ENCODE data around the gene PCDH17.

The PCDH17 gene

DNA sequence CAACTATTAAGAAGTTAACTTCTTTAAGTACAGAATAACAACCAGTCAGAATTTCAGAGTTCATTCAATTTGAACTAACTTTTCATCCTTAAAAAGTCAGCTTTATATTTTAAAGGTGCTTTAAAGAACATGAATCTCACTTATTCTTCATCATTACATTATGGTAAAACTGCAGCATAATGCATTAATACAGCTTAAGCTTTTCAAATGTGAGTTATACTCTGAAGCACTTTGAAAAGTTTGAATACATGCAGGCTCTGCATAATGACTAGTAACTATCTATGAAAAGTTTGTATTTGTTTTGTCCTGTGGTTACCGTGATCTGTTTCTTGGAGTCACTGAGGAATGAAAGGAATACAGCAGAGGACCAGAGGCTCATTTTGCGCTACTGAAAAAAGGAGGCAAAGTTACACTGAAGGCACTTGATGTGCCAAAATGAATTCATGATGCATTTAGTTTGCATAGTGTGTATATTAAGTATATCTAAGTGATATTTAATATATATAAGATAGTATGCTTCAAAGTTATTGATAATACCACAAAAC is 4.1 kb downstream of the PCDH17 start:
- DNase-seq, result no peak

- no peak for DNase-seq
These were observed 5.3 kb downstream of the PCDH17 start for GRCh38 chr13:57636816-57637215.

DNA sequence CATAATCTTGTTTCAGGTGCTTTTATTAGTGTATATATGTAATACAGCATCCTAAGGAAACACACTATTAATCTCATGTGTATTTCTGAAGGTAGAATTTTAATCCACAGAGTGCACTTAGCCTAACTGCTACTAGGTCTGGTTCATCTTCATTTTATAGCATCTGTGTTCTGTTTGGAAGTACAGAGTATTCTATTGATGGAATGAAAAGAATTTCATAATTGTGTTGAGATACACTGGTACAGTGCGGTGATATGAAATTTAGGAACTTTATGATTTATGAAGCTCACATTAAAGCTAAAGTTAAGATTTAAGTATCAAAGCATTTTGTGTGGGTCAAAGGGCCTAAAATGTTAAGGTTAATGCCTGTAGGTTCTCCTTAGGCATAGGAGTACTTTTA is 6.0 kb downstream of the PCDH17 start:
- no peak for DNase-seq

DNA sequence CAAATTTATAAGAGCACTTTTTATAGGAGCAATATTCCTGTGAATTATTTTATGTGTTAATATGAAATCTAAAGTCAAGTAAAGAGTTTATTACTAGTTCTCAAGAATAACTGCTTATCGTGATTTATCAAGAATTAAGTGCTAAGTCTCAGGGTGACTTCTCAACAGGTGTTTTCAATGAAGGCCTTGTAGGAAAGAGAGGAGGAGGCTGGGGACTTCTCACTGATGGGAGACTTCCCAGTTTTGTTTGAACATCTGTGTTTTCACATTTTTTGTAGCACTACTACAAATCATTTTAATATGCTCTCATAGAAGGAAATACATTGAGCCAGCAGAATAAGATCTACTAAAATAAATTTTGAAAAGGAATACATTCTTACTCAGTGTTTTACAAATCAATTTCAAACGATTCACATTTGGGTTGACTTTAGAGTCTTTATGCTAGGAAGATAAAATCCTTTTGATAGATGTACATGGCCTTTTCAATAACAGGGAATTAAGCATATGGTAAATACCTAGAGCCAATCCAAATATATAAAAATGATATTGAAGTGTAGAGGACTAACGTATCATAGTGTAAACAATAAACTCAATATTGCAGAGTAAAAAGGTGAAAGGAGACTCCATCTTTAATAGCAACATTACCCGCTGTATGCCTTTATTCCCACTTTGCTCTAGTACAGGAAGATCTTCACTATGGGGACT is 6.8 kb downstream of the PCDH17 start:
- DNase-seq, result no peak

DNA sequence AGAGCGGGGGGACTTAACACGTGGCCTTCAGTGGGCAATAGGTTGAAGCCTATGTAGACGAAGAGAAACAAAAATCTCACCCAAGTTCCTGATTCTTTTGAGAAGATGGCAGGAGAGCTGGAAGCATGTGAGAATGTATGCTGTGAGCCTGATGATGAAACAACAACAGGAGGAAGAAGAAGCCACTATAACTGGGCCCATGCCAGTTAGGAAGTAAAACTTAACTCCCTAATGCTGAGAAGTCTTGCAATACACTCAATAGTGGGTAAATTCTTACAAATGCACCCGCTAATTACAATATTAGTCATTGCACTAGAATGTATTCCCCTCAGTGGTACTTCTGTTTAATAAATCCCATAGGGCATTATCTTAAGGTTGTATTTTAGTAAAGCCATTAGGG is 9.1 kb downstream of the PCDH17 start:
- DNase-seq, result no peak

DNA sequence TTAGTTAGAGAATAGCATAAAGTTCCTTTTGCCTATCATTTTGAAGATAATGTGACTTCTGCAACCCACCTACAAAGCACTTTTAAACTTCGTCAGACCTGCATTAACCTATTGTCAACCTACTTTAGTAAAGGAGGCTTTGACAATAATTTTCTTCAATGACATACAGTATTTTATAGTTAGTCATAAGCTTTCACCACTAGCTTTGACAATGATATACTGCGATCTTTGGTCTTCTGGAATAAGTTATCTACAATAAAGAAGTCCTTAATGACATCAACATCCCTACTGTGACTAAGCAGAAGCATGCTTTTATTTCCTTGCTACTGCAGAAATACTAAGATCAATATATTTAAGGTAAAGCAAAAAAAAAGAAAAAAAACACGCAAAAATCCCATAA is 9.5 kb downstream of the PCDH17 start:
- DNase-seq, result no peak

- DNase-seq, result no peak
These were observed 12.6 kb downstream of the PCDH17 start for GRCh38 chr13:57644106-57644505.

DNA sequence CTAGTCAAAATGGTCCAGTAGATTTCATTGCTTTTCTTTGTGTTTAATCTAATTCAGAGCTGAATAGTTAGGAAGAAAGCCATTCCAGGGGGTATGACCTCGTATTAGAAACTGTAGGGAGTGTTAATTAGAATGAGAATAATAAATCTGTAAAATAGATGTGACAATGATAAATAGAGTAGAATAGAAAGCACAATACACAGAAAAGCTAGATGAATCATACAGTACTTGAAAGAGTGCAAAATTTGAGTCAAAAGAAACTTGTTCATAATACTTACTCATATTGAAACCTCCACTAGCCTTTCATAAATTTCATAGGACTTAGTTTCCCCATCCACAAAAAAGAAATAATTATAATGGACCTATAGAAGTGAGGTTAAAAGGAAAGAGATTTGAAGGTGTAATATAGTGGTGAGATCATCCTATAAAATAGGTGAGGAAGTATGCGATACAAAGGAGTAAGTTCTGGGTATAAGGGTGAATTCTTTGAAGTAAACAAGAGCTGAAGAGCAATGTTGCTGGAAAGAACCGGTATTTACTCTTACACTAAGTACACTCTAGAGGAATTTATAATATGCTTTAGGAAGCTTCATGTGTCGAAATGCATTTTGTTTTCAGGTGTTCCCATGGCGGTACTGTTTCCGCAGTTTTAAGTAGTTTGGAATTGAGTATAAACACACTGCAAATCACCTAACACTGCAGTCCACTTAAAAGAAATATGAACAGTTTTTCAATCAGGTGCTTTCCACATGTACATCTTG is 21.9 kb downstream of the PCDH17 start:
- DNase-seq, result no peak

DNA sequence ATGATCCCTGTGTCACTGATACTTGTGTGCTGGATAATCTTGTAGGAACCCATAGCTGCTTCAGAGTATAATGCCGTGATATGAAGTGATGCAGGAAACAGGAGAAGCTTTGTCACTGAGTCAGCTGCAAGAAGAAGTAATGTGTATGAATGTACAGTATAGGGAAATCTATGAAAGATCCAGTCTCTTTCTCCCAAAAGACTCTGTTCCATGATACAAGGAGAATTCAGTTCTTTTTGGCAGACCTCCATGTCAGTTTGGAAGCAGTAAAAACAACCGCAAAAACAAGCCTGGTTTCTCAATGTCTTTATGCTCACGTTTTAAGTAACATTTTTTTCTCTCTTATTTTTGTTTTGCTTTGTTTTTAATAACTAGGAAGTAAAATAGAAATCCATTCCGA is 33.9 kb downstream of the PCDH17 start:
- DNase-seq, result no peak

GRCh38 chr13:57666131-57666953 is 34.8 kb downstream of the PCDH17 start:
- DNase-seq, result peak; percentile 69

DNA sequence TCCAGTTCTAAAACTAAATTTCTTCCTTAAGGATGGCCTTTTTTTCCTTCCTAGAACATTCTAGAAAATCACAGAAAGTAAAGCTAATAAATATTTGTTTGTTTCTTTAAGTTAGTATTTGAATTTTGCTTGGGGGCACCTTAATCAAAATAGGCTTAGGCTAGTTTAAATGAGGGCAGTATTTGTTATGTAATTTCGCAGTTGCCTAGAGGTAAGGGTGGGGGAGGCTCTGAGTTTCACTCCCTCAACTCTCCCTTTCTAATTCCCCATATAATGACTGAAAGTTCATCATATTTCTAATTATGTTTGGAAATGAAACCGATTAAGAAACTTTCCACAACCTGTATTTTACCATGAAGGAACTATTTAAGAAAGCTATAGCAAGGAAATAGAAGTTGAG is 40.6 kb downstream of the PCDH17 start:
- no peak for DNase-seq

DNA sequence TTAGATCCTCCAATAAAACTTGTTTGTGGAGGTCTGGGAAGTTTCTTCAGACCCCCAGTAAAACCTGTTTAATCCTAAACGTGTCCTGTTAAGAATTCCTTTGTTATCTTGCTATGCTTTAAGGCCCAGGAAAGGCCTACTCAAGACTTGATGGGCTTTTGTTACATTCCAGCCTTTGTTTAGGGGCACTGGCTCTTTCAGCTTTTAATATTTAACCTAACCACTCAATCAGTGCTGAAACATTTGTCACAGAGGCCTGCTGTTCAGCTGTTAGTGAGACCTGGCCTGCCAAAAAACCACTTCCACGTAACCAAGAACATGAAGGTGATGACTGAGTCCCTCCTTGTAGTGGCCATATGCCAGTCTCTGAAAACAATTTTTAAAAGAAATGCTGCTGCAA is 41.7 kb downstream of the PCDH17 start:
- DNase-seq, result no peak

- no peak for DNase-seq
These were observed 44.0 kb downstream of the PCDH17 start for GRCh38 chr13:57675526-57675925.

- no peak for DNase-seq
These were observed 49.1 kb downstream of the PCDH17 start for GRCh38 chr13:57680609-57681008.

DNA sequence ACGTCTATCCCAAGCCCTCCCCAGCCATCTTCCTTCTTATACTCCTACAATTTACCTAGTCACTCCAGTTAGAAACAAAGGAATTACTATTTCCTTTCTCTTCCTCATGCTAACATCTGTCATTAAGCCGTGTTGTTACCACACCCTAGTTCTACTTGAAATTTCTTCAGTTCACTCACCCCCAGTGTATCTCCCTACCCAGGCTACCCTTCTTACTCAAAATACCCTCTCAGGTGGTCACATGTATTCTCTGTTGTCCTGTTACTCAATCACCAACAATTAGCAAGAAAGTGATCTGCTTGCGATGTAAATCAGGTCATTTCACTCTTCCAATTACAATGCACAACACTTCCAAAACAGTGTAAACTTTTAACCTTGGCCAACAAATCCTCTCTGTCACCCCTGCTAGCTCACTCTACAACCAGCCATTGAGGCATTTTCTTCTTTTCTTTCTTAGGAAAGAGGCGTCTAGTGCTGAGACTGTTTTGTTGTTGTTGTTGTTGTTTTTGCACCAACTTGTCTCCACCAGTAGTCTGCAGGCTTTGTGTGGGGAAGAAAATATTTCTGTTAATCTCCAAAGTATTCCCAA is 50.7 kb downstream of the PCDH17 start:
- no peak for DNase-seq

GRCh38 chr13:57698851-57699250 is 67.3 kb downstream of the PCDH17 start:
- DNase-seq, result no peak

DNA sequence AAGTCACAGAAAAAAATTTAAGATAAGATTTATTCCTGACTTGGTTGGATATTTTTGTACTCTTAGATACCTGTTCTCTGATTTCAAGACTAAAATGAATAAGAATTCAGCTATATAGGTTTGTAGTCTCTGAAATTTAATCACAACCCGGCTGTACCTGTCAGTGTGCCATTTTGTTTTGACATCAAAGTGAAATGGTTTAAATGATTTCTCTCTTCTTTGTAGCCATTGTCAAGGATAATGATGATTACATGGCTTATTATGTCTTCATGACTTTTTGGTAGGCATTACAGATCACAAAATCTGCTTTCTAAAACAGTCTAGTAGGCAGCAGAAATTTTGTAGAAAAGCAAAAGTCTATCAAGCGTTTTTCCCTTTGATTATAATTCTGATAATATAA is 72.5 kb downstream of the PCDH17 start:
- DNase-seq, result no peak

GRCh38 chr13:57716295-57716694 is 84.8 kb downstream of the PCDH17 start:
- DNase-seq, result no peak

DNA sequence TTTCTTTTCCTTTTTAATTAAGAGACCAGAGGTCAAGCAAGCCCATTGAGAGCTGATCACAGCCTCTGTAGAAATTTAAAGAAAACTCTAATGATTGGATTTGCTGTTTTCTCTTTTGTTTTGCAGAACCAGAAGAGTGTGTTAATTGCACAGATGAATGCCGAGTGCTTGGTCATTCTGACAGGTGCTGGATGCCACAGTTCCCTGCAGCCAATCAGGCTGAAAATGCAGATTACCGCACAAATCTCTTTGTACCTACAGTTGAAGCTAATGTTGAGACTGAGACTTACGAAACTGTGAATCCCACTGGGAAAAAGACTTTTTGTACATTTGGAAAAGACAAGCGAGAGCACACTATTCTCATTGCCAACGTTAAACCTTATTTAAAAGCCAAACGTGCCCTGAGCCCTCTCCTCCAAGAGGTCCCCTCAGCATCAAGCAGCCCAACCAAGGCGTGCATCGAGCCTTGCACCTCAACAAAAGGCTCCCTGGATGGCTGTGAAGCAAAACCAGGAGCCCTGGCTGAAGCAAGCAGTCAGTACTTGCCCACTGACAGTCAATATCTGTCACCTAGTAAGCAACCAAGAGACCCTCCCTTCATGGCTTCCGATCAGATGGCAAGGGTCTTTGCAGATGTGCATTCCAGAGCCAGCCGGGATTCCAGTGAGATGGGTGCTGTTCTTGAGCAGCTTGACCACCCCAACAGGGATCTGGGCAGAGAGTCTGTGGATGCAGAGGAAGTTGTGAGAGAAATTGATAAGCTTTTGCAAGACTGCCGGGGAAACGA is 93.1 kb downstream of the PCDH17 start:
- peak; percentile 33 for DNase-seq

DNA sequence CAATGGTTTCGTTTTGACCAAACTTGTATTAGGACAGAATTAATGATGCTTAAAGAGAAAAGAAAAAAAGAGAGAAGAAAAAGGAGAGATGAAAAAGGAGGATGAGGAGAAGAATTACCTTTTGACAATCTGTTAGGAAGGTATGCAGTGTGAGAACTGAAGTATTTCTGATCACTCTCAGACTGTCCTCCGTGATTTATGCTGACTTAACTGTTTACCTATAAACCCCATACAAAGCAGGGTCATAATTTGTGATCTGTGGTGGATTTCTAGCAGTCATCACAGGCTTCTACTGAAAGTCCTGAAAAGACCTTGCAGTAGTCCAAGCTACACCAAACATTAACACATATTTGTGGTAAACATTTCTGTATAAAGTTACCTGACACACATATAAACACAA is 93.9 kb downstream of the PCDH17 start:
- DNase-seq, result no peak

- no peak for DNase-seq
These were observed 95.4 kb downstream of the PCDH17 start for GRCh38 chr13:57726981-57727380.

DNA sequence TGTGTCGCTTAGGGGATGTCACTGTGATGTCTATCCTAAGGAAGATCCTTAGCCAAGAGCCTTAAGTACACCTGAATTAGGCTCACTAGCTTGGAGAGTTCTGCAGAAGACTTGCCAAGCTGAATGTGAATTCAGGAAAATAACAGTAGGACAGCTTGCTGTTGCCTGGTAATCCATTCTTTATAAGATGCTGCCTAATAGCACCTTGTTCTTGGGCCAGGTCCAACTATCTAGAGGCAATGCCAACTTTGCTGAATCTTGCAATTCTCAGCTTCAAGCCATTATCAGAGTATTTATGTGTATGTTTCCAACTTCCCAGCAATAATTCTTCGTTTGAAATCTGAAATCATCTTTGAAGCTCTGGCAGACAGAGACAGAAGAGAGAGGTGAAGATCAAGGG is 102.8 kb downstream of the PCDH17 start:
- no peak for DNase-seq

Data from retina (tissue), 1 donor.